Upper lobe of left lung (tissue), 6 donors: Measurements from ENCODE around the gene IL33. TPM values are rescaled to one million over a fixed set of nuclear protein-coding genes. Genes with fewer than 3 reads are reported as not detected.

Experiments
- ATAC-seq, 2 donors: fragments of 200-7000 bp; cut with Tn5 transposase; one replicate each; pipeline ENCODE4 v1.9.1; 2022; ENCODE audit warnings: mild to moderate bottlenecking in 2 of 2, moderate library complexity in 2 of 2; ENCODE audit not compliant: low FRiP score in 2 of 2
- DNase-seq, 2 donors: peaks; one replicate each; pipeline ENCODE4 v3.0.0-alpha.2; 2019 to 2020
- H3K27ac ChIP-seq, 4 donors: fragments of 200-600 bp; sonication (generic); one replicate each; pipeline ENCODE4 v1.5.1; 2016 to 2019
- H3K27me3 ChIP-seq, 4 donors: fragments of 200-600 bp; sonication (generic); one replicate each; pipeline ENCODE4 v1.5.1; 2017 to 2019
- H3K36me3 ChIP-seq, 4 donors: fragments of 200-600 bp; sonication (generic); one replicate each; pipeline ENCODE4 v1.5.1; 2016 to 2019
- H3K4me1 ChIP-seq, 4 donors: fragments of 200-600 bp; sonication (generic); one replicate each; pipeline ENCODE4 v1.5.1; 2018 to 2019
- H3K4me3 ChIP-seq, 4 donors: fragments of 200-600 bp; sonication (generic); one replicate each; pipeline ENCODE4 v1.5.1; 2017 to 2019; ENCODE audit warnings: mild to moderate bottlenecking in 2 of 4, moderate library complexity in 1 of 4
- H3K9me3 ChIP-seq, 4 donors: fragments of 200-600 bp; sonication (generic); one replicate each; pipeline ENCODE4 v1.5.1; 2018 to 2019
- EP300 ChIP-seq, 4 donors: sonication (generic); formaldehyde crosslinking; IDR thresholded peaks; one replicate each; pipeline ENCODE4 v1.5.1; 2017; ENCODE audit warnings: antibody characterized with exemption in 4 of 4, control low read depth in 2 of 4
- POLR2A ChIP-seq, 4 donors: fragments of 450-650 bp; IDR thresholded peaks; one replicate each; pipeline ENCODE4 v1.5.1; 2016 to 2017; ENCODE audit warnings: antibody characterized with exemption in 4 of 4, mild to moderate bottlenecking in 2 of 4
- POLR2AphosphoS5 ChIP-seq, 2 donors: sonication (generic); formaldehyde crosslinking; IDR thresholded peaks; one replicate each; pipeline ENCODE4 v1.5.1; 2017; ENCODE audit warnings: antibody characterized with exemption in 2 of 2
- WGBS, 2 donors: methylation state at CpG; one replicate each; pipeline ENCODE4 v1.1.5; 2017 to 2018; 5-methylcytosine and 5-hydroxymethylcytosine counted together
- total RNA-seq, 6 donors: library from RNA; depleted of rRNA in 4 of 6; stranded (reverse); fragments of >200 nt in 4 of 6; gene quantifications; one replicate each; pipeline versions ENCODE4 v1.1.0 to v1.2.1, GENCODE V29; 2016 to 2021
- TF ChIP-seq, protein P1 (sequence below), 6 experiments: fragments of 450-650 bp in 4 of 6; fragments of 200-600 bp in 2 of 6; sonication (generic) in 2 of 6; IDR thresholded peaks; one replicate each; pipeline ENCODE4 v1.5.1; 2016 to 2019; ENCODE audit warnings: antibody characterized with exemption in 6 of 6
- donor health status: DM: no; HTN: no; CAD: no; lungs with moderate emphysema.
- donor health status: DM: no; HTN: yes; CAD: no; lungs with severe emphysema.

Gene IL33
- total RNA-seq, 6 donors from 2014 or later: 4.2 to 60.6 (median 19.3) TPM

DNA sequence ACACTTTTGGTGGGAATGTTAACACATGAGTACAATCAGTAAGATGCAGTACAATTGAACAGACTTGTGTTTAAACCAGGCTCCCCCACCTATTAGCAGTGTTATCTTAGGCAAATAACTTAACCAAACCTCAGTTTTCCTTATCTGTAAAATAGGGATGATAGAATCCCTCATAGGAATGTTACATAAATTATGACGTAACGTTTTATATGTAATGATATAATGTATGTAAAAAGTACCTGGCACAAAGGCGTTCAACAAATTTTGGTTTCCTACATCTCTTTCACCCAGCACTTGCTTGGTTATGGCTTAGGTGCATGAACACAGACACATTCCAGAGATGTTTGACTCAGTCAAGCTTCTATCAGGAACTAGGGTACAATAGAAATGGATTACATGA is 26.7 kb upstream of the IL33 start:
- H3K27ac ChIP-seq: no peak overlapping the region
- no peak overlapping the region for H3K4me3 ChIP-seq
- H3K27me3 ChIP-seq: no peaks in the 10 kb centered on the region
- no peak for ATAC-seq
- H3K36me3 ChIP-seq: no peaks in the 10 kb centered on the region
- DNase-seq: no peak
- 84 to 92% methylated on average over 3 of the region's 3 CpGs for WGBS, 2 donors
- H3K4me1 ChIP-seq: peaks cover 6 to 11% (median 9%) of the 10 kb centered on the region in 4 donors
- no peak for TF ChIP-seq POLR2AphosphoS5 (IDR thresholded peaks at IDR 0.05)
- no peak for TF ChIP-seq EP300 (IDR thresholded peaks at IDR 0.05)
- TF ChIP-seq, protein P1, sequence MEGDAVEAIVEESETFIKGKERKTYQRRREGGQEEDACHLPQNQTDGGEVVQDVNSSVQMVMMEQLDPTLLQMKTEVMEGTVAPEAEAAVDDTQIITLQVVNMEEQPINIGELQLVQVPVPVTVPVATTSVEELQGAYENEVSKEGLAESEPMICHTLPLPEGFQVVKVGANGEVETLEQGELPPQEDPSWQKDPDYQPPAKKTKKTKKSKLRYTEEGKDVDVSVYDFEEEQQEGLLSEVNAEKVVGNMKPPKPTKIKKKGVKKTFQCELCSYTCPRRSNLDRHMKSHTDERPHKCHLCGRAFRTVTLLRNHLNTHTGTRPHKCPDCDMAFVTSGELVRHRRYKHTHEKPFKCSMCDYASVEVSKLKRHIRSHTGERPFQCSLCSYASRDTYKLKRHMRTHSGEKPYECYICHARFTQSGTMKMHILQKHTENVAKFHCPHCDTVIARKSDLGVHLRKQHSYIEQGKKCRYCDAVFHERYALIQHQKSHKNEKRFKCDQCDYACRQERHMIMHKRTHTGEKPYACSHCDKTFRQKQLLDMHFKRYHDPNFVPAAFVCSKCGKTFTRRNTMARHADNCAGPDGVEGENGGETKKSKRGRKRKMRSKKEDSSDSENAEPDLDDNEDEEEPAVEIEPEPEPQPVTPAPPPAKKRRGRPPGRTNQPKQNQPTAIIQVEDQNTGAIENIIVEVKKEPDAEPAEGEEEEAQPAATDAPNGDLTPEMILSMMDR (IDR thresholded peaks at IDR 0.05): no peak
- TF ChIP-seq POLR2A (IDR thresholded peaks at IDR 0.05): no peak
- no peaks in the 10 kb centered on the region for H3K9me3 ChIP-seq

DNA sequence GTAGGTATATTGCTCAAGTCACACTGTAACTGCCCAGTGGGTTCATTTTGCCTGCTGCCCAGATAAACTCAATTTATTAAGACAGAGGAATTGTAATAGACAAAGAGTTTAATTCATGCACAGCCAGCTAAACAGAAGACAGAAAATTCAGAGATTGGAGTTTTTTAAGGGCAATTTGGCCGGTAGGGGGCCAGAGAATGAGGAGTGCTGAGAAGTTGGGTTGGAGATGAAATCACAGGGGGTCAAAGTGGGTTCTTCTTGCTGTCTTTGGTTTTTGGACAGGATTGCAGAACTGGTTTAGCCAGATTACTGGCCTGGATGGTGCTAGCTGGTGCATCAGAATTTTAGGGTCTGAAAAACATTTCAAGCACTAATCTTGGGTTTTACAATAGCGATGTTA is 20.7 kb upstream of the IL33 start:
- no peak overlapping the region for H3K27ac ChIP-seq
- H3K27me3 ChIP-seq: no peaks in the 10 kb centered on the region
- peaks cover 20 to 26% (median 22%) of the 10 kb centered on the region in 4 donors for H3K4me1 ChIP-seq
- ATAC-seq (no peak), DNase-seq (no peak)
- H3K36me3 ChIP-seq: no peaks in the 10 kb centered on the region
- TF ChIP-seq EP300 (IDR thresholded peaks at IDR 0.05) (no peak), POLR2AphosphoS5 (IDR thresholded peaks at IDR 0.05) (no peak), POLR2A (IDR thresholded peaks at IDR 0.05) (no peak)
- TF ChIP-seq, protein P1 (IDR thresholded peaks at IDR 0.05): no peak
- WGBS, 2 donors: 69 to 84% methylated on average over 2 of the region's 2 CpGs
- H3K4me3 ChIP-seq: no peak overlapping the region
- H3K9me3 ChIP-seq: no peaks in the 10 kb centered on the region

DNA sequence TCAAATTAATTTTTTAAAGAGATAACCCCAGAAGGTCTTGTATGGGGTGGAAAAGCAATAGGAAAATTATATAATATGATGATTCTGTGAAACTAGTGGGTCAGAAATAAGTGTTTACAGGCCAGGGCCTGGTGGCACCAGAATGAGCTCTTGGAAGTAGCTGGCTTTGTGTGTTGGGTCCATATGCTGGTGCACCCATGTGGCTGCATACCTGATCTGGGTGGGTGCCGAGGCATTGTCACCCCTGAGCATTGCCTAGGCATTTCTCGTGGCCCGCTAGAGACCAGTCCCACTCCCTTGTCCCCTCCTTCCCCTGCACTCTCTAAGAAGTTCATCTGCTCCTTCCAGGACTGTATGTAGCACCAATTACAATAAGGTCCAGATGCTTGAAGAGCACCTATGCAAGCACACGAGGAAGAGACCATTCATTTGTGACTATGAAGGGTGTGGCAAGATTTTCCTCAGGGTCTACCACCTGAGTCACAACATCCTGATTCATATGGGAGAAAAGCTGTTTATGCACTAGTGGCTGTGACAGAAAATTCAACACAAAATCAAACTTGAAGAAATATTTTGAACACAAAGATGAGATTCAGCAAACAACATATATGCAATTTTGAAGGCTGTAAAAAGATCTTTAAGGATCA is 19.8 kb upstream of the IL33 start:
- no peak for DNase-seq
- H3K4me3 ChIP-seq: no peak overlapping the region
- no peaks in the 10 kb centered on the region for H3K9me3 ChIP-seq
- no peak for TF ChIP-seq POLR2AphosphoS5 (IDR thresholded peaks at IDR 0.05)
- TF ChIP-seq POLR2A (IDR thresholded peaks at IDR 0.05): no peak
- no peak for TF ChIP-seq EP300 (IDR thresholded peaks at IDR 0.05)
- TF ChIP-seq, protein P1 (IDR thresholded peaks at IDR 0.05): no peak
- no peak for ATAC-seq
- H3K36me3 ChIP-seq: no peaks in the 10 kb centered on the region
- no peaks in the 10 kb centered on the region for H3K27me3 ChIP-seq
- H3K4me1 ChIP-seq: peaks cover 20 to 27% (median 23%) of the 10 kb centered on the region in 4 donors
- H3K27ac ChIP-seq: no peak overlapping the region
- WGBS, 2 donors: 79 to 92% methylated on average over 4 of the region's 4 CpGs

DNA sequence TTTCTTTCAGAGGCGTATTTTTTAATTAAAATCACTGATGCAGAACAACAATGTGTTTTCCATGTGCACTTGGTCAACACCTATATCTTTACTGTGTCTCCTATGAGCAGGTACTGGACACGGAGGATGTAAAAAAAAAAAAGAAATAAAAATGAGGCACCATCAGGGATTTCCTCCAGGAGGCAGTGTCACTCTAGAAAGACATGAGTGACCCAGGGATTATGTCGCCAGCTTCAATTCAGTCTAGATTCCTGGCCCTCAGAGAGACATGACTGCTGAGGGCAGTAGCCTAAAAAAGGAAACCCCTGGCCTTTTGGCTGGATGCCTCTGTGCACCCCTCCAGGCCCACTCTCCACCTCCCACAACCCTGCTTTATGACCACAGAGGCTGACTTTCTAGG is 18.3 kb upstream of the IL33 start:
- H3K27me3 ChIP-seq: no peaks in the 10 kb centered on the region
- DNase-seq (no peak), ATAC-seq (peak in 1 of 2 donors; percentile 68)
- no peak overlapping the region for H3K4me3 ChIP-seq
- H3K36me3 ChIP-seq: no peaks in the 10 kb centered on the region
- 54 to 58% methylated on average over 3 of the region's 3 CpGs for WGBS, 2 donors
- TF ChIP-seq EP300 (IDR thresholded peaks at IDR 0.05) (no peak), POLR2AphosphoS5 (IDR thresholded peaks at IDR 0.05) (no peak), POLR2A (IDR thresholded peaks at IDR 0.05) (no peak)
- TF ChIP-seq, protein P1 (IDR thresholded peaks at IDR 0.05): peak in 3 of 6 experiments; percentile 35 to 45 (median 42)
- peaks cover 20 to 27% (median 23%) of the 10 kb centered on the region in 4 donors for H3K4me1 ChIP-seq
- peak overlapping the region in 1 of 4 donors; percentile 43 for H3K27ac ChIP-seq
- H3K9me3 ChIP-seq: no peaks in the 10 kb centered on the region

DNA sequence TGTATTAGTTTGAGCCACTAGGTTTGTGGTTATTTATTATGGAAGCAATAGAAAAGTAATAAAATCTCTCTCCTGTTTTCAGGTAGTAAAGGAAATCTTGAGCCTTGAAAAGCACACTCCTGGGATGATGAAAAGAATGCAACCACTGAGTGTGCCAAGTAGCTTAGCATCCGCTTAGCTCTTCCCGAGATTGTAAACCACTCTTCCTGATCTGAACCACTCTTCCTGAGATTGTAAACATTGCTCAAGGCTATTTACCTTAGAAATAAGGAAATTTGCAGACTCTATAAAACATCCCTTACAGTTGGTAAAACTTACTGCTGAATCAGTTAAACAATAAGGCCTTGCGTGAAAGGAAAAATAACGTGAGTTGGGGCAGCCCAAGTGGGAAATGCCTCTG is 17.4 kb upstream of the IL33 start:
- peak in 1 of 2 donors; percentile 50 for ATAC-seq

More for the DNA sequence above, 17.4 kb upstream of the IL33 start:
- Histone ChIP-seq H3K4me3 (no peak overlapping the region), H3K9me3 (no peaks in the 10 kb centered on the region), H3K27me3 (no peaks in the 10 kb centered on the region), H3K4me1 (peaks cover 20 to 27% (median 23%) of the 10 kb centered on the region in 4 donors), H3K27ac (peak overlapping the region in 2 of 4 donors; percentile 20 to 43), H3K36me3 (no peaks in the 10 kb centered on the region)
- no peak for TF ChIP-seq POLR2A (IDR thresholded peaks at IDR 0.05)
- no peak for TF ChIP-seq EP300 (IDR thresholded peaks at IDR 0.05)
- TF ChIP-seq, protein P1 (IDR thresholded peaks at IDR 0.05): no peak
- TF ChIP-seq POLR2AphosphoS5 (IDR thresholded peaks at IDR 0.05): no peak
- DNase-seq: no peak
- WGBS, 2 donors: 34 to 35% methylated on average over 4 of the region's 4 CpGs
